GM19328 (cell line): ENCODE measurements around the gene STK33.

ENCODE experiments used
- ATAC-seq: cut with Tn5 transposase; IDR thresholded peaks from one replicate; pipeline ENCODE4 v1.9.1; 2021; ENCODE audit warnings: mild to moderate bottlenecking, moderate library complexity; ENCODE audit not compliant: unreplicated experiment

STK33 gene

DNA sequence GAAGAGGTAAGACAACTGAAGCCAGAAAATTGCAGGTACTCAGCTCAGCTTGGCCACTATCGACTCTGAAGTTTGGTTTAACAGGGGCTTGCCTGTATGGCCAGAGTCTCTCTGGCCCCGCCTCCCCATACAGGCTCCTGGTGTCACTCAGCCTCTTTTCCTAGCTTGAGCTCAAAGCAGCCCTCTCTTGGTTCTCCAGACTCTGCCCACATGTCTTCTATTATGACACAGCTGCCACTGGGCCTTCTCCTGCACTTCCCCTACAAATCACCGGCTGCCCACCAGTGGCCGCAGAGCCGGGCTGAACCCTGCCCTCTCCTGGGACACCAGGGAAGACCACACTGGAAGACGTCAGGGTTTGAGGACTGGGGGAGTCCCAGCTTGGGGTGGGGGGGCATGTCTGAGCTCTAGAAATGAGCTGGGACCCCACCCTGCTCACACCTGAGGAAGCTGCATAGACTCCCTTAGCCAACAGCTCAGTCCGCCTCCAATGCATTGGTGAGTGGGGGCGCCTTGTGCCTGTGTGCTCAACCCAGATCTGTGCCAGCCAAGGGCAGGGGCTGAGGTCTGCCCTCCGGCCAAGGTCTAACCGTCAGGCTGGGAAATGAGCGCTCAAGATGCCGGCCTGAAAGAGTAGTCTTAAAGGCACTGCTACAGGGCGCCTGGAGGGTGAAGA lies 236.0 kb downstream of the STK33 start:
- ATAC-seq, result no peak

- ATAC-seq, result no peak
Measured at GRCh38 chr11:8357505-8357888, 236.5 kb downstream of the STK33 start.

DNA sequence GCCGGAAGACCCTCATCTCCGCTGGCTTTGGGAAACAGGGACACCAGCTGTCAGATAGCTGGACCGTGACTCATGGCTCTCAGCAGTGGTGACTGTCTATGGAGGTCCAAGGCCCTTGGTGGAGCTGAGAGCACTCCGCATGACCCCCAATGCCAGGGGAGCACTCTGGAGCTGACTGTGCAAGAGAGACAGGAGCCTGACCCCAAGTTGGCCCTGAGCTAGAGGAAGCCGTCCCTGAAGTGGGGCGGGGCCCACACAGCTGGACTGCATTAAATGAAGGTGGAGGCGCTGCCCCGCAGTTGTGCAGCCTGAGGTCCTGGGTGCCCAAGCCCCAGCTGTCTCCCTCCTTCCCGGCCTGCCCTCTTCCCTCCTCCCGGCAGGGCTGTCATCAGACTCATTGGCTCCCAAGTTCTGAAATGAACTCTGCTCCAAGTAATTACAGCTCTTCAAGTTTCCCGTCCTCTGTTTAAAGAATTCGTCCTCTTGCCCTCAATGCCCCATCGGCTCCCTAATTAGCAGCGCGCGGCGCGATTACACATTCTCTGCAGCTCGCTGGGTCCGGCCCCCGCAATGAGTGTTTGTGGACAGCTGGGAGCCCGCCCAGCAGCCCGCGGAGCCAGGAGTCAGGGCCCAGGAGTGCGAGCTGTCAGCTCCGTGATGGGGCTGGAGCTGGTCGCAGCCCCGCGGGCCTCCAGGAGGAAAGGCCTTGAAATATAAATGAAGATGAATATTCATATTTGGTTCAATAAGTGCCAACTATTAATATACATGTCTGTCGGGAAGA lies 237.1 kb downstream of the STK33 start:
- ATAC-seq, result no peak

- no peak for ATAC-seq
Measured at GRCh38 chr11:8356216-8356615, 237.8 kb downstream of the STK33 start.

DNA sequence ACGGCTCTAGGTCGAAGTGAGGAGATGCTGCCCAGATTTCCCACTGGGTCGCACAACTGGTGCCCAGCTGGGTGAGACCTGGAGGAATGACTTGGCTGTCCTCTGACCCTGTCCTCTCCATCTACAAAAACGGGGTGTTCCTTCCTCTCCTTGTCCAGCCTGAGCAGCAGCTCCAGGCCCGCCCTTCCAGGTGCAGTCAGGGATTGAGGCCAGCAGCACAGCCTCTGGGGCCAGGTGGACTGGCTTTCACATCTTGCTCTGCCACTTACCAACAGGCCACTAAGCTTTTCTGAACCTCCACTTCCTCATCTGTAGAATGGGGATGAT lies 238.6 kb downstream of the STK33 start:
- ATAC-seq, result no peak

GRCh38 chr11:8354622-8355415 lies 239.2 kb downstream of the STK33 start:
- no peak for ATAC-seq

GRCh38 chr11:8352876-8353505 lies 241.0 kb downstream of the STK33 start:
- no peak for ATAC-seq

GRCh38 chr11:8352103-8352875 lies 241.7 kb downstream of the STK33 start:
- no peak for ATAC-seq

DNA sequence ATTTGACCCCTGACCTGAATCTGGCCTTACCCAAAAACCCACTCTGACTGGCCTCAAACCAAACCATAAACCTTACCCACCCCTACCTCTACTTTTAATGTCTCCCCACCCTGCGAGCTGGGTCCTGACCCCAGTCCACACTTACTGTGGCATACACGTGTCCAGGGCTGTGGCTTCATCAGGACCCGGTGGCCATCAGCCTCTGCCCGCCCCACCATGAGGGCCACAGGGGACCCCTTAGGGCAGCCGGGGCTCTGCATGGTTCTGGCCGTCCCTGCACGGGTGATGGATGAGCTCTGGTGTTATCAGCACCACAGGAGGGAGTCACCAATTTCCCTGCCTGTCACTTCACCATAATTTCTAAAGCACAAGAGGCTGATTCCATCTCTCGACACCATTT lies 242.8 kb downstream of the STK33 start:
- no peak for ATAC-seq

DNA sequence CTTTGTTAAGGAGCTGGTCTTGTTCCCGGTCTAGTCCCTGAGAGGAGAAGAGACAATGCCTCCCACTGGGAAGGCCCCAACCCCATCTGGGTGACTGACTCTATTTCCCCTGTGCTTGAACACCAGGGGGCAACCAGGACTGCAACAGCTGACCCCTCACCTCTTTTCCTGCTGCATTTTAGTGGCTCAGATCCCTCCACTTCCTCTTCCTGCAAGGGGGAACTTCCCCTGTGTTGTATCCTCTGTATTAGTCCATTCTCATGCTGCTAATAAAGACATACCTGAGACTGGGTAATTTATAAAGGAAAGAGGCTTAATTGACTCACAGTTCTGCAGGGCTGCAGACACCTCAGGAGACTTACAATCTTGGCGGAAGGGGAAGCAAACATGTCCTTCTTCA lies 246.1 kb downstream of the STK33 start:
- no peak for ATAC-seq

GRCh38 chr11:8346157-8346755 lies 247.8 kb downstream of the STK33 start:
- no peak for ATAC-seq

- no peak for ATAC-seq
Measured at GRCh38 chr11:8345179-8345578, 248.8 kb downstream of the STK33 start.

DNA sequence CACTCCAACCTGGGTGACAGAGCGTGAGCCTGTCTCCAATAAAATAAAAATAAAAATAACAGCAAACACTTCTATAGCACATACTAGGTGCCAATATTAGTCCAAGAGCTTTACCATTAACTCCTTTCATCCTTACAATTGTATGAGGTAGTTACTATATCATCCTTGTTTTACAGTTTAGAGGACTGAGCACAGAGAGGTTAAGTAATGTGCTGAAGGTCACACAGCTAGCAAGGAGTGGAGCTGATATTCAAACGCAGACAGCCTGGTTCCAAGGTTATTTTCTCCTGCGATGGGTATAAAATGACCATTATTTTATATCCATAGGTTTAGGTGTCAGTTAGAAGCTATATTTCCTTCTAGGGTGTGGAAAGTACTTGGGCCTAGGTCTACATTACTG lies 249.7 kb downstream of the STK33 start:
- ATAC-seq, result no peak

GRCh38 chr11:8342821-8343681 lies 251.0 kb downstream of the STK33 start:
- no peak for ATAC-seq

GRCh38 chr11:8341996-8342395 lies 252.0 kb downstream of the STK33 start:
- ATAC-seq, result no peak
